ENCODE measurements around the gene EPB41L3.

Gene EPB41L3

GRCh38 chr18:5451871-5452270, 91.9 kb downstream of the EPB41L3 start:
- peaks cover 8% of the 10 kb centered on the region for H3K4me1 ChIP-seq (ENCODE audit: control insufficient read depth, insufficient read depth, low read length)

GRCh38 chr18:5451150-5451549, 92.6 kb downstream of the EPB41L3 start:
- Histone ChIP-seq H3K27ac (ENCODE audit: low read depth, low read length) (no peak overlapping the region), H3K36me3 (ENCODE audit: control insufficient read depth, insufficient read depth, low read length) (no peaks in the 10 kb centered on the region), H3K9me3 (ENCODE audit: control insufficient read depth, insufficient read depth, low read length) (no peaks in the 10 kb centered on the region), H3K4me1 (ENCODE audit: control insufficient read depth, insufficient read depth, low read length) (peaks cover 9% of the 10 kb centered on the region), H3K27me3 (ENCODE audit: control insufficient read depth, insufficient read depth, low read length) (no peaks in the 10 kb centered on the region), H3K9ac (ENCODE audit: low read depth, low read length) (no peak overlapping the region), H3K4me3 (ENCODE audit: low read depth, low read length) (no peak overlapping the region)

More at GRCh38 chr18:5451871-5452270, 91.9 kb downstream of the EPB41L3 start:
- Histone ChIP-seq H3K4me3 (ENCODE audit: low read depth, low read length) (no peak overlapping the region), H3K9ac (ENCODE audit: low read depth, low read length) (no peak overlapping the region), H3K9me3 (ENCODE audit: control insufficient read depth, insufficient read depth, low read length) (no peaks in the 10 kb centered on the region), H3K36me3 (ENCODE audit: control insufficient read depth, insufficient read depth, low read length) (no peaks in the 10 kb centered on the region), H3K27me3 (ENCODE audit: control insufficient read depth, insufficient read depth, low read length) (no peaks in the 10 kb centered on the region), H3K27ac (ENCODE audit: low read depth, low read length) (no peak overlapping the region)

GRCh38 chr18:5449858-5450509, 93.8 kb downstream of the EPB41L3 start:
- Histone ChIP-seq H3K4me3 (ENCODE audit: low read depth, low read length) (no peak overlapping the region), H3K4me1 (ENCODE audit: control insufficient read depth, insufficient read depth, low read length) (peaks cover 9% of the 10 kb centered on the region), H3K36me3 (ENCODE audit: control insufficient read depth, insufficient read depth, low read length) (no peaks in the 10 kb centered on the region)

GRCh38 chr18:5447442-5447841, 96.4 kb downstream of the EPB41L3 start:
- peaks cover 9% of the 10 kb centered on the region for H3K4me1 ChIP-seq (ENCODE audit: control insufficient read depth, insufficient read depth, low read length)
- H3K36me3 ChIP-seq (ENCODE audit: control insufficient read depth, insufficient read depth, low read length) = no peaks in the 10 kb centered on the region
- no peak overlapping the region for H3K4me3 ChIP-seq (ENCODE audit: low read depth, low read length)
- no peak overlapping the region for H3K9ac ChIP-seq (ENCODE audit: low read depth, low read length)
- no peak overlapping the region for H3K27ac ChIP-seq (ENCODE audit: low read depth, low read length)
- no peaks in the 10 kb centered on the region for H3K27me3 ChIP-seq (ENCODE audit: control insufficient read depth, insufficient read depth, low read length)
- no peaks in the 10 kb centered on the region for H3K9me3 ChIP-seq (ENCODE audit: control insufficient read depth, insufficient read depth, low read length)

More at GRCh38 chr18:5449858-5450509, 93.8 kb downstream of the EPB41L3 start:
- Histone ChIP-seq H3K9me3 (ENCODE audit: control insufficient read depth, insufficient read depth, low read length) (no peaks in the 10 kb centered on the region), H3K27me3 (ENCODE audit: control insufficient read depth, insufficient read depth, low read length) (no peaks in the 10 kb centered on the region), H3K27ac (ENCODE audit: low read depth, low read length) (no peak overlapping the region), H3K9ac (ENCODE audit: low read depth, low read length) (no peak overlapping the region)

- no peaks in the 10 kb centered on the region for H3K36me3 ChIP-seq (ENCODE audit: control insufficient read depth, insufficient read depth, low read length)
- H3K4me3 ChIP-seq (ENCODE audit: low read depth, low read length) = no peak overlapping the region
- H3K27me3 ChIP-seq (ENCODE audit: control insufficient read depth, insufficient read depth, low read length) = no peaks in the 10 kb centered on the region
- H3K9me3 ChIP-seq (ENCODE audit: control insufficient read depth, insufficient read depth, low read length) = no peaks in the 10 kb centered on the region
- H3K4me1 ChIP-seq (ENCODE audit: control insufficient read depth, insufficient read depth, low read length) = peaks cover 9% of the 10 kb centered on the region
- no peak overlapping the region for H3K9ac ChIP-seq (ENCODE audit: low read depth, low read length)
- no peak overlapping the region for H3K27ac ChIP-seq (ENCODE audit: low read depth, low read length)
Measured at GRCh38 chr18:5444847-5445246, 99.0 kb downstream of the EPB41L3 start.

- H3K9ac ChIP-seq (ENCODE audit: low read depth, low read length) = no peak overlapping the region
- H3K27ac ChIP-seq (ENCODE audit: low read depth, low read length) = no peak overlapping the region
- H3K36me3 ChIP-seq (ENCODE audit: control insufficient read depth, insufficient read depth, low read length) = no peaks in the 10 kb centered on the region
- no peak overlapping the region for H3K4me3 ChIP-seq (ENCODE audit: low read depth, low read length)
- peaks cover 9% of the 10 kb centered on the region for H3K4me1 ChIP-seq (ENCODE audit: control insufficient read depth, insufficient read depth, low read length)
- H3K27me3 ChIP-seq (ENCODE audit: control insufficient read depth, insufficient read depth, low read length) = no peaks in the 10 kb centered on the region
- no peaks in the 10 kb centered on the region for H3K9me3 ChIP-seq (ENCODE audit: control insufficient read depth, insufficient read depth, low read length)
Measured at GRCh38 chr18:5444269-5444668, 99.5 kb downstream of the EPB41L3 start.

- Histone ChIP-seq H3K4me3 (ENCODE audit: low read depth, low read length) (no peak overlapping the region), H3K4me1 (ENCODE audit: control insufficient read depth, insufficient read depth, low read length) (no peaks in the 10 kb centered on the region), H3K27me3 (ENCODE audit: control insufficient read depth, insufficient read depth, low read length) (no peaks in the 10 kb centered on the region), H3K36me3 (ENCODE audit: control insufficient read depth, insufficient read depth, low read length) (no peaks in the 10 kb centered on the region), H3K9ac (ENCODE audit: low read depth, low read length) (no peak overlapping the region), H3K9me3 (ENCODE audit: control insufficient read depth, insufficient read depth, low read length) (no peaks in the 10 kb centered on the region), H3K27ac (ENCODE audit: low read depth, low read length) (no peak overlapping the region)
Measured at GRCh38 chr18:5439986-5440696, 103.7 kb downstream of the EPB41L3 start.

GRCh38 chr18:5434425-5434824, 109.4 kb downstream of the EPB41L3 start:
- H3K36me3 ChIP-seq (ENCODE audit: control insufficient read depth, insufficient read depth, low read length) = no peaks in the 10 kb centered on the region
- no peaks in the 10 kb centered on the region for H3K27me3 ChIP-seq (ENCODE audit: control insufficient read depth, insufficient read depth, low read length)
- H3K4me3 ChIP-seq (ENCODE audit: low read depth, low read length) = no peak overlapping the region
- H3K27ac ChIP-seq (ENCODE audit: low read depth, low read length) = no peak overlapping the region
- no peaks in the 10 kb centered on the region for H3K9me3 ChIP-seq (ENCODE audit: control insufficient read depth, insufficient read depth, low read length)
- no peaks in the 10 kb centered on the region for H3K4me1 ChIP-seq (ENCODE audit: control insufficient read depth, insufficient read depth, low read length)
- H3K9ac ChIP-seq (ENCODE audit: low read depth, low read length) = no peak overlapping the region

GRCh38 chr18:5431836-5432575, 111.8 kb downstream of the EPB41L3 start:
- Histone ChIP-seq H3K9me3 (ENCODE audit: control insufficient read depth, insufficient read depth, low read length) (no peaks in the 10 kb centered on the region), H3K27ac (ENCODE audit: low read depth, low read length) (no peak overlapping the region), H3K9ac (ENCODE audit: low read depth, low read length) (no peak overlapping the region), H3K36me3 (ENCODE audit: control insufficient read depth, insufficient read depth, low read length) (no peaks in the 10 kb centered on the region), H3K4me1 (ENCODE audit: control insufficient read depth, insufficient read depth, low read length) (no peaks in the 10 kb centered on the region), H3K27me3 (ENCODE audit: control insufficient read depth, insufficient read depth, low read length) (no peaks in the 10 kb centered on the region), H3K4me3 (ENCODE audit: low read depth, low read length) (no peak overlapping the region)

- no peaks in the 10 kb centered on the region for H3K27me3 ChIP-seq (ENCODE audit: control insufficient read depth, insufficient read depth, low read length)
- H3K9me3 ChIP-seq (ENCODE audit: control insufficient read depth, insufficient read depth, low read length) = no peaks in the 10 kb centered on the region
- no peaks in the 10 kb centered on the region for H3K4me1 ChIP-seq (ENCODE audit: control insufficient read depth, insufficient read depth, low read length)
- H3K27ac ChIP-seq (ENCODE audit: low read depth, low read length) = no peak overlapping the region
- no peak overlapping the region for H3K9ac ChIP-seq (ENCODE audit: low read depth, low read length)
- H3K36me3 ChIP-seq (ENCODE audit: control insufficient read depth, insufficient read depth, low read length) = no peaks in the 10 kb centered on the region
- no peak overlapping the region for H3K4me3 ChIP-seq (ENCODE audit: low read depth, low read length)
Measured at GRCh38 chr18:5430131-5430530, 113.7 kb downstream of the EPB41L3 start.

- Histone ChIP-seq H3K27me3 (ENCODE audit: control insufficient read depth, insufficient read depth, low read length) (no peaks in the 10 kb centered on the region), H3K9me3 (ENCODE audit: control insufficient read depth, insufficient read depth, low read length) (no peaks in the 10 kb centered on the region), H3K9ac (ENCODE audit: low read depth, low read length) (no peak overlapping the region), H3K4me3 (ENCODE audit: low read depth, low read length) (no peak overlapping the region), H3K27ac (ENCODE audit: low read depth, low read length) (no peak overlapping the region), H3K36me3 (ENCODE audit: control insufficient read depth, insufficient read depth, low read length) (no peaks in the 10 kb centered on the region), H3K4me1 (ENCODE audit: control insufficient read depth, insufficient read depth, low read length) (no peaks in the 10 kb centered on the region)
Measured at GRCh38 chr18:5429681-5430080, 114.1 kb downstream of the EPB41L3 start.

All from HUES48 (cell line).